ENCODE measurements around the gene AJUBA. TPM values are rescaled to one million over a fixed set of nuclear protein-coding genes. Genes with fewer than 3 reads are reported as not detected.

Gene AJUBA
- total and polyA plus RNA-seq, 2 of the 8 experiments (the other 6 are each of a cell fraction or from before 2014, with no cell fraction given), result 33.1 to 46.0 TPM

GRCh38 chr14:22978487-22978837, 3.9 kb downstream of the AJUBA start:
- Histone ChIP-seq H3K4ac (replicated peaks; ENCODE audit: insufficient read length, low read depth, low read length) (peak overlapping the region; percentile 40), H2BK20ac (ENCODE audit: low read length) (peak overlapping the region; percentile 88), H3K4me1 (replicated peaks in 1 of 4; ENCODE audit: control insufficient read depth in 3 of 4, insufficient read depth in 4 of 4, low read length in 3 of 4) (peaks cover 28 to 34% (median 31%) of the 10 kb centered on the region in 4 experiments), H3K4me2 (ENCODE audit: insufficient read depth in 1 of 2, low read depth in 2 of 2, low read length in 2 of 2) (peak overlapping the region; percentile 79 to 81), H3K23me2 (ENCODE audit: low read depth, low read length) (peaks cover 16% of the 10 kb centered on the region), H2BK15ac (ENCODE audit: low read length) (peak overlapping the region; percentile 20; the same call in 1 of the 2 replicates), H3K23ac (ENCODE audit: insufficient read length) (no peak overlapping the region), H4K91ac (replicated peaks; ENCODE audit: insufficient read length, low read length) (peak overlapping the region; percentile 85), H3K27ac (ENCODE audit: low read depth, low read length) (peak overlapping the region; percentile 80), H3K4me3 (ENCODE audit: extremely low read depth in 1 of 4, insufficient read depth in 2 of 4, low read depth in 3 of 4, low read length in 4 of 4) (peak overlapping the region in 2 of 4 experiments; percentile 22 to 94; a peak in 5 of 8 replicates), H4K8ac (ENCODE audit: extremely low read depth, insufficient read depth, low read length) (0 out of 2 replicates have a peak overlapping the region, but pooled peaks have one; percentile 40), H3K9me3 (ENCODE audit: insufficient read depth in 2 of 2, low read depth in 1 of 2, low read length in 1 of 2) (no peaks in the 10 kb centered on the region; a peak in 1 of 4 replicates), H2BK120ac (replicated peaks; ENCODE audit: low read depth, low read length) (peak overlapping the region; percentile 58), H2AFZ (ENCODE audit: low read length) (no peak overlapping the region), H3K9ac (replicated peaks in 1 of 4; ENCODE audit: extremely low read depth in 1 of 4, low read depth in 3 of 4, low read length in 3 of 4) (peak overlapping the region in 2 of 4 experiments; percentile 24 to 60; a peak in 3 of 7 replicates), H3K18ac (ENCODE audit: extremely low read depth, low read length) (peak overlapping the region; percentile 89; the same call in 1 of the 2 replicates), H3K14ac (ENCODE audit: insufficient read length) (no peak overlapping the region), H2BK12ac (ENCODE audit: low read depth, low read length) (peak overlapping the region; percentile 99), H3K36me3 (ENCODE audit: control insufficient read depth in 2 of 4, insufficient read depth in 4 of 4, low read length in 3 of 4) (peaks cover 7 to 53% (median 22%) of the 10 kb centered on the region in 4 experiments), H4K20me1 (replicated peaks in 1 of 2; ENCODE audit: control insufficient read depth in 1 of 2, insufficient read depth in 2 of 2, low read length in 2 of 2) (peaks cover 0 to 2% of the 10 kb centered on the region in 2 experiments), H3K56ac (replicated peaks; ENCODE audit: insufficient read length, low read depth, low read length) (no peak overlapping the region), H3K79me2 (ENCODE audit: control insufficient read depth in 1 of 2, insufficient read depth in 2 of 2, low read length in 2 of 2) (peaks cover 0 to 54% of the 10 kb centered on the region in 2 experiments; a peak in 2 of 4 replicates), H2AK5ac (ENCODE audit: low read depth, low read length) (peak overlapping the region; percentile 98), H3K27me3 (replicated peaks in 1 of 4; ENCODE audit: control insufficient read depth in 3 of 4, extremely low read depth in 1 of 4, insufficient read depth in 3 of 4, low read length in 3 of 4) (peaks cover 0 to 9% (median 4%) of the 10 kb centered on the region in 4 experiments; a peak in 2 of 7 replicates), H2BK5ac (ENCODE audit: low read depth, low read length) (peak overlapping the region; percentile 95), H3K79me1 (ENCODE audit: low read depth, low read length) (no peaks in the 10 kb centered on the region; the same call in 1 of the 2 replicates), H4K5ac (ENCODE audit: insufficient read length, low read depth, low read length) (peak overlapping the region; percentile 16)
- DNase-seq (ENCODE audit: low read depth in 1 of 2, low spot score in 2 of 2) (no peak), FAIRE-seq (no peak)
- POLR2A ChIA-PET (ENCODE audit: partially characterized antibody), result interaction anchor here (0.9 to 13.2 kb wide), 18 partner anchors 10 to 156 kb away, joined by 3 to 133 read pairs (median 7); partner anchors contain the start of genes ACIN1, C14orf119, CDH24 and HAUS4
- no peak for TF ChIP-seq SIX5 (IDR thresholded peaks at IDR 0.05; ENCODE audit: low read depth, low read length)
- WGBS, 2 experiments (ENCODE audit: extremely low coverage in 1 of 2, insufficient coverage in 1 of 2, insufficient read length in 1 of 2, insufficient replicate concordance in 2 of 2, low coverage in 1 of 2, low lambda C conversion rate in 2 of 2, missing lambda C conversion rate in 1 of 2), result 92% methylated on average over 3 of the region's 3 CpGs; no CpG with 5 or more reads in 1 of the 2 experiments
- CTCF ChIA-PET (ENCODE audit: partially characterized antibody), result interaction anchor here (1.0 to 7.7 kb wide), 8 partner anchors 7 to 90 kb away, joined by 3 to 175 read pairs (median 6); partner anchors contain the start of gene AJUBA
